ENCODE measurements around the gene CA7. TPM values are rescaled to one million over a fixed set of nuclear protein-coding genes. Genes with fewer than 3 reads are reported as not detected.

Gene CA7
- total and polyA plus RNA-seq, 2 experiments from 2014 or later = 0.65 TPM; not detected in 1

DNA sequence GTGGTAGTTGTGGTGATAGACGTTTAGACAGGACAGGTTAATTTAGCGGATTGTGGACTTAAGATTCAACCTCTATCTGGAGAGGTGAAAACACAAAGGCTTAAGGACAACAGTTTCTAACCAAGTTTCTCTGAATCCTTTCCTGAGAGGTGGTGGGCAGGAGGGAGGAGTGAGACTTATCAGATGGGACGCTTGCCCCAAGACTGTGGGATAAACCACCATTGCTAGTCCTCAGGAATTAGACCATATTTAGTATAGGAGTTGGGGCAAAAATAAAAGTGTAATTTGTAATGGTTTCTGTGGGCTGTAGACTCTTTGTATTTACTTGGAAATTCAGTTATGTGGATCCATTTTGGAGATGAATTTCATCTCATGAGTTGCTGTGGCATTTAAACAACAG, 42.7 kb downstream of the CA7 start:
- Histone ChIP-seq H3K27ac (no peak overlapping the region), H3K4me3 (no peak overlapping the region), H4K20me1 (ENCODE audit: insufficient read depth) (no peaks in the 10 kb centered on the region), H3K79me2 (ENCODE audit: insufficient read depth) (peaks cover 14% of the 10 kb centered on the region), H3K9me2 (ENCODE audit: insufficient read depth) (no peaks in the 10 kb centered on the region), H3K9ac (no peak overlapping the region), H3K36me3 (ENCODE audit: low read depth) (no peaks in the 10 kb centered on the region), H3K4me1 (ENCODE audit: insufficient read depth) (peaks cover 16% of the 10 kb centered on the region), H3K4me2 (ENCODE audit: unreplicated experiment) (peak overlapping the region; percentile 23), H3K27me3 (replicated peaks; ENCODE audit: insufficient read depth) (no peaks in the 10 kb centered on the region), H3F3A (ENCODE audit: insufficient read depth) (peaks cover 18% of the 10 kb centered on the region), H3K9me3 (ENCODE audit: low read depth) (no peaks in the 10 kb centered on the region), H2AFZ (no peak overlapping the region)
- DNase-seq = no peak
- TF ChIP-seq EZH2phosphoT487 (IDR thresholded peaks at IDR 0.05; ENCODE audit: insufficient read depth, low read depth) = no peak
- no peak for TF ChIP-seq EZH2 (IDR thresholded peaks at IDR 0.05; ENCODE audit: insufficient read depth, poor library complexity, severe bottlenecking)
- in situ Hi-C loops (cut with MboI) = no loop called here
- 97% methylated on average over 3 of the region's 3 CpGs for WGBS, 2 experiments (ENCODE audit: low coverage in 1 of 2, low lambda C conversion rate in 2 of 2, missing lambda C conversion rate in 2 of 2)

- H3K79me2 ChIP-seq (ENCODE audit: insufficient read depth) = peaks cover 8% of the 10 kb centered on the region; the same call in 1 of the 2 replicates
- H3K27ac ChIP-seq = no peak overlapping the region
- TF ChIP-seq EZH2 (IDR thresholded peaks at IDR 0.05; ENCODE audit: insufficient read depth, poor library complexity, severe bottlenecking) = no peak
- TF ChIP-seq EZH2phosphoT487 (IDR thresholded peaks at IDR 0.05; ENCODE audit: insufficient read depth, low read depth) = no peak
- WGBS, 2 experiments (ENCODE audit: low coverage in 1 of 2, low lambda C conversion rate in 2 of 2, missing lambda C conversion rate in 2 of 2) = 89 to 96% methylated on average over 6 of the region's 6 CpGs
- no peak overlapping the region for H3K4me2 ChIP-seq (ENCODE audit: unreplicated experiment)
- in situ Hi-C loops (cut with MboI) = no loop called here
- no peak overlapping the region for H3K4me3 ChIP-seq
- no peaks in the 10 kb centered on the region for H3K27me3 ChIP-seq (replicated peaks; ENCODE audit: insufficient read depth)
- H3K36me3 ChIP-seq (ENCODE audit: low read depth) = no peaks in the 10 kb centered on the region
- peaks cover 18% of the 10 kb centered on the region for H3F3A ChIP-seq (ENCODE audit: insufficient read depth)
- no peak overlapping the region for H2AFZ ChIP-seq
- no peaks in the 10 kb centered on the region for H3K9me3 ChIP-seq (ENCODE audit: low read depth)
- no peak for DNase-seq
- H3K4me1 ChIP-seq (ENCODE audit: insufficient read depth) = peaks cover 16% of the 10 kb centered on the region
- no peaks in the 10 kb centered on the region for H3K9me2 ChIP-seq (ENCODE audit: insufficient read depth)
- no peak overlapping the region for H3K9ac ChIP-seq
- H4K20me1 ChIP-seq (ENCODE audit: insufficient read depth) = no peaks in the 10 kb centered on the region
Observed at GRCh38 chr16:66888647-66889615, 44.7 kb downstream of the CA7 start.

DNA sequence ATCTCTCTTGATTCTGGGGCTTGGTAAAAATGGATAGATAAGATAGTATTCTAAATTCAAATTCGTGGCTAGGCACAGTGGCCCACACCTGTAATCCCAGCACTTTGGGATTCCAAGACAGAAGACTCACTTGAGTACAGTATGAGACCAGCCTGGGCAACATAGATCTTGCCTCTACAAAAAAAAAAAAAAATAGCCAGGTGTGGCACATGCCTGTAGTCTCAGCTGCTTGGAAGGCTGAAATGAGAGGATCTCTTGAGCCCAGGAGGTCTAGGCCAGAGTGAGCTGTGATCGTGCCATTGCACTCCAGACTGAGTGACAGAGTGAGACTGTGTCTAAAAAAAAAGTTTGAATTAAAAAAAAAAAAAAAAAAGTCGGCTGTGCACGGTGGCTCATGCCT, 45.4 kb downstream of the CA7 start:
- Histone ChIP-seq H3K9me2 (ENCODE audit: insufficient read depth) (no peaks in the 10 kb centered on the region), H3K4me1 (ENCODE audit: insufficient read depth) (peaks cover 16% of the 10 kb centered on the region), H3K4me2 (ENCODE audit: unreplicated experiment) (no peak overlapping the region), H3K4me3 (no peak overlapping the region), H3K27me3 (replicated peaks; ENCODE audit: insufficient read depth) (no peaks in the 10 kb centered on the region), H2AFZ (no peak overlapping the region), H3K9ac (no peak overlapping the region), H3K79me2 (ENCODE audit: insufficient read depth) (peaks cover 8% of the 10 kb centered on the region; the same call in 1 of the 2 replicates), H3F3A (ENCODE audit: insufficient read depth) (peaks cover 18% of the 10 kb centered on the region), H3K9me3 (ENCODE audit: low read depth) (no peaks in the 10 kb centered on the region), H4K20me1 (ENCODE audit: insufficient read depth) (no peaks in the 10 kb centered on the region), H3K27ac (no peak overlapping the region), H3K36me3 (ENCODE audit: low read depth) (no peaks in the 10 kb centered on the region)
- WGBS, 2 experiments (ENCODE audit: low coverage in 1 of 2, low lambda C conversion rate in 2 of 2, missing lambda C conversion rate in 2 of 2) = 57 to 75% methylated on average over 2 to 4 of the region's 4 CpGs
- TF ChIP-seq EZH2phosphoT487 (IDR thresholded peaks at IDR 0.05; ENCODE audit: insufficient read depth, low read depth) (no peak), EZH2 (IDR thresholded peaks at IDR 0.05; ENCODE audit: insufficient read depth, poor library complexity, severe bottlenecking) (no peak)
- in situ Hi-C loops (cut with MboI) = no loop called here
- DNase-seq = no peak

- no peaks in the 10 kb centered on the region for H3K9me2 ChIP-seq (ENCODE audit: insufficient read depth)
- no peak overlapping the region for H3K4me2 ChIP-seq (ENCODE audit: unreplicated experiment)
- H3K36me3 ChIP-seq (ENCODE audit: low read depth) = no peaks in the 10 kb centered on the region
- TF ChIP-seq EZH2 (IDR thresholded peaks at IDR 0.05; ENCODE audit: insufficient read depth, poor library complexity, severe bottlenecking) (no peak), EZH2phosphoT487 (IDR thresholded peaks at IDR 0.05; ENCODE audit: insufficient read depth, low read depth) (no peak)
- no peak overlapping the region for H3K4me3 ChIP-seq
- in situ Hi-C loops (cut with MboI) = no loop called here
- H3K9ac ChIP-seq = no peak overlapping the region
- H3K27me3 ChIP-seq (replicated peaks; ENCODE audit: insufficient read depth) = no peaks in the 10 kb centered on the region
- peaks cover 16% of the 10 kb centered on the region for H3F3A ChIP-seq (ENCODE audit: insufficient read depth)
- peaks cover 8% of the 10 kb centered on the region; the same call in 1 of the 2 replicates for H3K79me2 ChIP-seq (ENCODE audit: insufficient read depth)
- H4K20me1 ChIP-seq (ENCODE audit: insufficient read depth) = no peaks in the 10 kb centered on the region
- H3K9me3 ChIP-seq (ENCODE audit: low read depth) = no peaks in the 10 kb centered on the region
- 96 to 97% methylated on average over 2 of the region's 2 CpGs for WGBS, 2 experiments (ENCODE audit: low coverage in 1 of 2, low lambda C conversion rate in 2 of 2, missing lambda C conversion rate in 2 of 2)
- H3K27ac ChIP-seq = no peak overlapping the region
- no peak for DNase-seq
- no peak overlapping the region for H2AFZ ChIP-seq
- H3K4me1 ChIP-seq (ENCODE audit: insufficient read depth) = peaks cover 16% of the 10 kb centered on the region
Observed at GRCh38 chr16:66890799-66891198, 46.6 kb downstream of the CA7 start.
